ENCODE measurements around the gene EMX2.

DNA sequence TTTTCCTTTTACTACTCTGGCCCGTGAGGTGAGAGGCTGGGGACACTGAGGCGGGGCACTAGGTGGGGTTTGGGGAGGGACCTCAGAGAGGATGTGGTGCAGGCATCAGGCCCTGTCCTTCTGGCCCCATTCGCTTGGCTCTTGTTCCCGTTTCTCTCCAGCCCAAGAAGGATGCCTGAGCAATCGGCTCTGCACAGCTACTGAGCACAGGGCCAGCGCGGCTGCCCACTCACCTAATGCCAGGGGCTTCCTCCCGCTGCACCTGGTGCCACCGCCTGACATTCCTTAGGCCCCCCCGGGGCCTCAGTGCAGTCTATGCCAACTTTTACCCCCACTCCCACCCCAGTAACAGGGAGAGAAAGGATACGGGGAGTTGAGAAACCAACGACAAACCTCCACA, 12.5 kb downstream of the EMX2 start:
- TF ChIP-seq, protein P1, sequence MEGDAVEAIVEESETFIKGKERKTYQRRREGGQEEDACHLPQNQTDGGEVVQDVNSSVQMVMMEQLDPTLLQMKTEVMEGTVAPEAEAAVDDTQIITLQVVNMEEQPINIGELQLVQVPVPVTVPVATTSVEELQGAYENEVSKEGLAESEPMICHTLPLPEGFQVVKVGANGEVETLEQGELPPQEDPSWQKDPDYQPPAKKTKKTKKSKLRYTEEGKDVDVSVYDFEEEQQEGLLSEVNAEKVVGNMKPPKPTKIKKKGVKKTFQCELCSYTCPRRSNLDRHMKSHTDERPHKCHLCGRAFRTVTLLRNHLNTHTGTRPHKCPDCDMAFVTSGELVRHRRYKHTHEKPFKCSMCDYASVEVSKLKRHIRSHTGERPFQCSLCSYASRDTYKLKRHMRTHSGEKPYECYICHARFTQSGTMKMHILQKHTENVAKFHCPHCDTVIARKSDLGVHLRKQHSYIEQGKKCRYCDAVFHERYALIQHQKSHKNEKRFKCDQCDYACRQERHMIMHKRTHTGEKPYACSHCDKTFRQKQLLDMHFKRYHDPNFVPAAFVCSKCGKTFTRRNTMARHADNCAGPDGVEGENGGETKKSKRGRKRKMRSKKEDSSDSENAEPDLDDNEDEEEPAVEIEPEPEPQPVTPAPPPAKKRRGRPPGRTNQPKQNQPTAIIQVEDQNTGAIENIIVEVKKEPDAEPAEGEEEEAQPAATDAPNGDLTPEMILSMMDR (IDR thresholded peaks at IDR 0.05; ENCODE audit: extremely low read depth in 1 of 2, insufficient read depth in 1 of 2, low read depth in 1 of 2, low read length in 2 of 2): no peak
- TF ChIP-seq, protein P2, sequence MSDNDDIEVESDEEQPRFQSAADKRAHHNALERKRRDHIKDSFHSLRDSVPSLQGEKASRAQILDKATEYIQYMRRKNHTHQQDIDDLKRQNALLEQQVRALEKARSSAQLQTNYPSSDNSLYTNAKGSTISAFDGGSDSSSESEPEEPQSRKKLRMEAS (IDR thresholded peaks at IDR 0.05; ENCODE audit: insufficient read depth, insufficient read length): no peak
- TF ChIP-seq MYC (IDR thresholded peaks at IDR 0.05; ENCODE audit: low read depth, low read length): no peak
